ENCODE measurements around the gene APBA2. TPM values are rescaled to one million over a fixed set of nuclear protein-coding genes. Genes with fewer than 3 reads are reported as not detected.

The APBA2 gene
- polyA plus RNA-seq, 1 donor (not counting 4 experiments of a cell fraction or from before 2014, with no cell fraction given), result 5.5 TPM

- H4K20me1 ChIP-seq (ENCODE audit: control insufficient read depth, extremely low read depth, insufficient read depth, low read length), result no peaks in the 10 kb centered on the region
- dilution Hi-C loops (cut with MboI; ENCODE audit: extremely low pct_ligation_motif_present, low sequenced_read_pairs), result no loop called here
- no peaks in the 10 kb centered on the region for H3K27me3 ChIP-seq (ENCODE audit: control insufficient read depth, extremely low read depth, insufficient read depth, low read length)
- H3K4me3 ChIP-seq (ENCODE audit: control insufficient read depth in 2 of 3, extremely low read depth in 1 of 3, insufficient read depth in 2 of 3, low read depth in 1 of 3, low read length in 3 of 3), result no peak overlapping the region
- no peak overlapping the region for H3K4me2 ChIP-seq (ENCODE audit: control insufficient read depth, extremely low read depth, insufficient read depth, low read depth, low read length)
- no peak overlapping the region for H2AFZ ChIP-seq (ENCODE audit: control insufficient read depth, low read length)
- H3K36me3 ChIP-seq (ENCODE audit: control insufficient read depth in 2 of 2, extremely low read depth in 1 of 2, insufficient read depth in 2 of 2, low read length in 2 of 2), result no peaks in the 10 kb centered on the region
- FAIRE-seq (no peak), DNase-seq (ENCODE audit: low read depth, low spot score) (no peak)
- no peaks in the 10 kb centered on the region for H3K9me3 ChIP-seq (ENCODE audit: control insufficient read depth, low read depth, low read length)
- H3K9ac ChIP-seq (ENCODE audit: control insufficient read depth, extremely low read depth, insufficient read depth, low read length), result no peak overlapping the region
- H3K27ac ChIP-seq (ENCODE audit: control insufficient read depth, insufficient read depth, low read length), result no peak overlapping the region
- no peaks in the 10 kb centered on the region for H3K79me2 ChIP-seq (ENCODE audit: control insufficient read depth, insufficient read depth, low read length)
- TF ChIP-seq EZH2 (IDR thresholded peaks at IDR 0.05; ENCODE audit: low read length) (no peak), CTCF (optimal IDR thresholded peaks at IDR 0.05 in 1 of 3, IDR thresholded peaks at IDR 0.05 in 1 of 3, conservative IDR thresholded peaks at IDR 0.05 in 1 of 3; ENCODE audit: extremely low read depth in 1 of 3, insufficient read depth in 2 of 3, low read length in 3 of 3) (no peak)
- H3K4me1 ChIP-seq (ENCODE audit: control insufficient read depth, extremely low read depth, insufficient read depth, low read length), result no peaks in the 10 kb centered on the region
- no peaks in the 10 kb centered on the region for H3K9me1 ChIP-seq (ENCODE audit: control insufficient read depth, extremely low read depth, insufficient read depth, low read length)
Observed at GRCh38 chr15:29126208-29126536, 240.4 kb downstream of the APBA2 start.

GRCh38 chr15:29126821-29127461 is 241.2 kb downstream of the APBA2 start:
- Histone ChIP-seq H3K9ac (ENCODE audit: control insufficient read depth, extremely low read depth, insufficient read depth, low read length) (no peak overlapping the region), H3K36me3 (ENCODE audit: control insufficient read depth in 2 of 2, extremely low read depth in 1 of 2, insufficient read depth in 2 of 2, low read length in 2 of 2) (no peaks in the 10 kb centered on the region), H3K9me1 (ENCODE audit: control insufficient read depth, extremely low read depth, insufficient read depth, low read length) (no peaks in the 10 kb centered on the region), H3K4me1 (ENCODE audit: control insufficient read depth, extremely low read depth, insufficient read depth, low read length) (no peaks in the 10 kb centered on the region), H3K9me3 (ENCODE audit: control insufficient read depth, low read depth, low read length) (no peaks in the 10 kb centered on the region), H3K27me3 (ENCODE audit: control insufficient read depth, extremely low read depth, insufficient read depth, low read length) (no peaks in the 10 kb centered on the region), H3K27ac (ENCODE audit: control insufficient read depth, insufficient read depth, low read length) (no peak overlapping the region), H2AFZ (ENCODE audit: control insufficient read depth, low read length) (no peak overlapping the region), H4K20me1 (ENCODE audit: control insufficient read depth, extremely low read depth, insufficient read depth, low read length) (no peaks in the 10 kb centered on the region), H3K4me2 (ENCODE audit: control insufficient read depth, extremely low read depth, insufficient read depth, low read depth, low read length) (no peak overlapping the region), H3K4me3 (ENCODE audit: control insufficient read depth in 2 of 3, extremely low read depth in 1 of 3, insufficient read depth in 2 of 3, low read depth in 1 of 3, low read length in 3 of 3) (no peak overlapping the region), H3K79me2 (ENCODE audit: control insufficient read depth, insufficient read depth, low read length) (no peaks in the 10 kb centered on the region)
- DNase-seq (ENCODE audit: low read depth, low spot score) (no peak), FAIRE-seq (no peak)
- TF ChIP-seq EZH2 (IDR thresholded peaks at IDR 0.05; ENCODE audit: low read length), result no peak
- no peak for TF ChIP-seq CTCF (optimal IDR thresholded peaks at IDR 0.05 in 1 of 3, IDR thresholded peaks at IDR 0.05 in 1 of 3, conservative IDR thresholded peaks at IDR 0.05 in 1 of 3; ENCODE audit: extremely low read depth in 1 of 3, insufficient read depth in 2 of 3, low read length in 3 of 3)
- dilution Hi-C loops (cut with MboI; ENCODE audit: extremely low pct_ligation_motif_present, low sequenced_read_pairs), result no loop called here
